GM10847 (cell line): ENCODE measurements around the gene NAPG.

Experiments used
- POLR2A ChIP-seq: IDR thresholded peaks from 2 replicates; pipeline ENCODE4 v1.6.1; 2011; ENCODE audit not compliant: insufficient read length; ENCODE audit errors: extremely low read depth

The NAPG gene

DNA sequence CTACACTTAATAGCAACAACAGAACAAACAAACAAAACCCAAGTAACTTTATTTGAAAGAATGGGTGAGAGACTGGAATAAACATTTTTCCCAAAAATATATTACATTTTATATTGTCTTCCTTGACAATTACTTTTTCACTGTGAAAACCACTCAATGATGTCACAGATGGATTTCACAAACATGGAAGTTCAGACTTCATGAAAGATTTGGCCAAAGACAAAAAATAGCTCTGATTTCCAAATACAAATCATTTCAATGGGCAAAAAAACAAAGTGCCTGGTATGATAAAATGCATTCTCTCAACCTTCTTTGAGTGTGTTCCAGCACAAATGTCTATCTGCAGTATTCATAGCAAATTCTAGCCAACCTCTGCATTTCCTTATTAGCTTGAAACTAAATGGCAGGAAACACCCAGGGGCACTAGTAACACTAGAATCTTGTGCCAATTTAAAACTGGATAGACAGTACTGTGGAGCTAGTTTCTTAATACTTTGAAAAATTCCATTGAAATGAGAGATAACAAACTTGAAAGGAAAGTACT, 28.5 kb upstream of the NAPG start:
- TF ChIP-seq POLR2A = no peak

GRCh38 chr18:10499230-10499629, 26.6 kb upstream of the NAPG start:
- no peak for TF ChIP-seq POLR2A

DNA sequence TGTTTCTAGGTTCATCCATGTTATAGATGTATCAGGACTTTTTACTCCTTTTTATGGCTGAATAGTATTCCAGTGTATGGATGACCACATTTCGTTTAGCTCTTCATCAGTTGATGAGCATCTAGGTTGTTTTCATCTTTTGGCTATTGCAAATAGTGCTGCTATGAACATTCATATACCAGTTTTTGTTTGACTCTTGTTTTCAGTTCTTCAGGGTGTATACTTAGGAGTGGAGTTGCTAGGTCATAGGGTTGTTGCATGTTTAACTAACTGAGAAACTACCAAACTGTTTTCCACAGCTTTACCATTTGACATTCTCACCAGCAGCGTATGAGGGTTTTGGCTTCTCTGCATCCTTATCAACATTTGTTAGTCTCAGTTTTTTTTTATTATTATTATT, 25.8 kb upstream of the NAPG start:
- no peak for TF ChIP-seq POLR2A

DNA sequence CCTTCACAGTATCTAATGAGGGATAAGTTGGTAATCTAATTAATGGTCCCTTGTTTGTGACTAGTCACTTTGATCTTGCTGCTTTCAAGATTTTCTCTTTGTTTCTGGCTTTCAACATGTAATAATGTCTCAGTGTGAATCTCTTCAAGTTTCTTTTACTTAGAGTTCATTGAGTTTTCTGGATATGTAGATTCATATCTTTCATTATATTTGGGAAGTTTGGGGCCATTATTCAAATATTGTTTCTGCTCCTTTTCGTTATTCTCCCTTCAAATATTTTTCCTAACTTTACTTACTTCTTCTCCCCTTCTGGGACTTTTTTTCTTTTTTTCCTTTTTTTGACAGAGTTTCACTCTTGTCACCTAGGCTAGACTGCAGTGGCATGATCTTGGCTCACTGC, 21.1 kb upstream of the NAPG start:
- TF ChIP-seq POLR2A = no peak

DNA sequence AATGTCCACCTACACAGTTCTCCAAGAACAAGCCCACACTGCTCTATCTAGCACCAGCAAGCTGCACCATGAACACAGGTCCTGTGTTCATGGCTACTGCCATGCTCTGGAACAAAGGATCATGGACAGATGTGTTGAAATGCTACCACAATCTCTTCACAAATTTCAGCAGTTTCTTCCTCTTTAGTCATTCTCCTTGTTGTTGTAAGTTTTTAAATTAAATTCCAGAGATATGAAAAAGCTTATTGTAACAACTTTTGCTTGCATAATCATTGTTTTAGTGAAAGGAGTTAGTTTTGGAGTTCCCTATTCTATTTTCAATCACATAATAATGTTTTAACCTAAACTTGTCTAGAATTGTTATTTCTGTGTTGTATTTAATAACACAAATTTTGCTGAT, 17.2 kb upstream of the NAPG start:
- TF ChIP-seq POLR2A = no peak

DNA sequence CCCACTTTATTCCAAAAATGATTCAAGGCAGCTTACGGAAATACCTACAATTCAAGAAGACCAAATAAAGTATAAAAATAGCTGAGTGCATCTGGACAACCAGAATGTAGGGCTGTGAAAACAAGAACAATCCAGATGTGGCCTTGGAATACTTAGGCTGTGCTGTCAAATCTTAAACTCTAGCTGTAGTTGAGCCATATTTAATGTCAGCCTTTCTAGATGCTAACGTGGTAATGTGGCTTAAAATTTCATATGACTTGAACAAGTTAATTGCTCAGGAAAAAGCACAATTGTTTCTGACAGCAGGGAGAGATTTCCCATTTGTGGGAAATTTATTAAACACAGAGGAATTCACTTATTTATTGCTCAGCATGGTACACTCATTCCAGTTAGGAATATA, 14.6 kb upstream of the NAPG start:
- no peak for TF ChIP-seq POLR2A

DNA sequence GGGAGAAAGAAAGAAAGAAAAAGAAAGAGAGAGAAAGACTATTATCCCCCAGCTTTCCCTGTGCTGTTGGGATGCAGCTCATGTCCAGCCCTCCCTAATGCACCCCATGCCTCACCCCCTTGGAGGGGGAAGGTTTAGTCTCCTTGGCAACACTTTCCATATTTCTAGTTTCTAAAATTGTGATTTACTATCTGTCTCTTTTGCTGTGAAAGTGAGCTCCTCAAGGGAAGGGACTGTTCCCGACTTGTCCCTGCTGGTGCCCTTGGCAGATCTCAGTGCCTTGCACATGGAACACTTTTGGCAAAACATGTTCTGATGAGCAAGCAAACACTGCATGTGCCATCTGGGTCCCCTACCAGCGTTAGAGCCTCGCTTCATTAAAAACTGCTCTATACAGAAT, 11.7 kb upstream of the NAPG start:
- no peak for TF ChIP-seq POLR2A

DNA sequence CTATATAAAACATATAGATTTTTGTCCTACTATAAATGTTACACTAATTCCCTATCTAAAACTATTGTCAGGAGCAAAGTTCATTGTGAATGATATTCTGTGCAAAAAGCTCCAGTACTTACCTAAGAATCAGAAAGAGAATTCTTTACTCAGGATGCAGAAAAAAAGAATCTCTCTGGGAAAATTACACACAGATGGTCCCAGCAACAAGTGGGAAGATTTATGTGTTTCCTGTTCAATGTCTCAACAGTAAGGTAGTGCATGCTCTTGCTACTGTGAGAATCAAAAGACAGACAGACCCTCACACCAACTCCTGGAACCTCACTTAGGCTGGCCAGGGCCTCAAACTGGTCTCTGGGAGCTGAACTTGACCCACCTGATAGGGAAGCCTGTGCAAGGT, 11.2 kb upstream of the NAPG start:
- TF ChIP-seq POLR2A = no peak

GRCh38 chr18:10515456-10515855, 10.4 kb upstream of the NAPG start:
- no peak for TF ChIP-seq POLR2A

DNA sequence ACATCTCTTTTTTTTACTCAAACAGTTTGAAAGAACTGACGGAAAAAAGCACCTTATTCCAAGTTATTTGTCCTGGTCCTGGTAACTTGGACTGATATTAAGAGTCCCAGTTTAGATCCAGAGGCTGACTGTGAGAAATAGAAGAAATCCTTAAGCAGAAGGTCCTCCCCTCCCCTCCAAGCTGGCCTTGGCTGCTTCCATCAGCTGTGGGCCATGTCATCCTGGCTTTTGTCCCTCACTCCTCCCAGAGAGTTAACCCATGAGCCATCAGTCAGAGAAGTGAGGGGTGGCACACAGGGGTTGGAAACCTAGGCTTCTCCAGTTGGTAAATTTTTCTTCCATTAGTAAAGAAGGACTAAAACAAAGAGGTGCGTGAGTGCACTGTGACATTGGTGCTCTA, 9.7 kb upstream of the NAPG start:
- TF ChIP-seq POLR2A = no peak

DNA sequence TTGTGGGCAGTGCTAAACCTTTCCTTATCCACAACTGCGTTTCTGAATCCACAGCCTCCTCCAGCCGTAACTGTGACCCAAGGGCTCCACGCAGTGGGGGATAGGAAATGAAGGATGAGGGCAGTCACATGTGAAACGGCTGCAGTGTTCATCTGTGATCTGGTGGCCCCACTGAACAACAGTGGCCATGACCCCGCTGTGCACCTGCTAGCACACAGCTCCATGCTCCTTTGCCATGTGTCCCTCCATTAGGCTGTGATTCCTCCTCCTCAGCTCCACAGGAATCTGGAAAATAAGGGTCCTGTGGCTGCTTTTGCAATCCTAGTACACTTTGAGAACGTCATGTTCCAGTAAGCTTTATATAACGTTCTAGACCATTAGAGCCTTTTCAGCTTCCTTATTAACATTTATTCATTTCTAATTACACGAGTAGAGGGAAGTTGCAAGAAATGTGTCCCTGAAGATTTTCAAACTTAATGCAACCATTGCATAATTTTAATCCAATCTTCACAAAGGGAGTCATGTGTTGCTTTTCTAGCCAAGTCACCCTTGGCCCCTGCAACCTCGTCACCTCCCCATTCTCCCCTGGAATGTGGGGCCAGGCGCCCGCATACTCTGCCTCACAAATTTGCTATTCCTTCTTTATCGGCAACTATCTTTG, 7.1 kb upstream of the NAPG start:
- no peak for TF ChIP-seq POLR2A

DNA sequence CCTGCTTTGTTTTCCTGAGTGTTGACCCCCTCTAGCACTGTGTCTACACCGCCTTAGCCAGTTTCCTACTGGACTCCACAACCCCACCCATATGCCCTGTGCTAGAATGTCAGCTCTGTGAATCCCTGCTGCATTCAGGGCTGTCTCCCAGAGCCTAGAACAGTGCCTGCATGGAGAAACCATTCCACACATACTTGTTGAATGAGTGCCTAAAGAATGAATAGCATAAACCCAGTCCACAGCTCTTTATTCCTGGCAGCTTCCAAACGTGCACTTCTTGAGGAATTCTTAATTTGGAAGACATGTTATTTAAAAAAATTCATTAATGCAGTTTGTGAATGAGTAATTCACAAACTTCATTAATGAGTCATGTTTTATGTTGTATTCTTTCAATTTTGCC, 6.5 kb upstream of the NAPG start:
- TF ChIP-seq POLR2A = no peak

DNA sequence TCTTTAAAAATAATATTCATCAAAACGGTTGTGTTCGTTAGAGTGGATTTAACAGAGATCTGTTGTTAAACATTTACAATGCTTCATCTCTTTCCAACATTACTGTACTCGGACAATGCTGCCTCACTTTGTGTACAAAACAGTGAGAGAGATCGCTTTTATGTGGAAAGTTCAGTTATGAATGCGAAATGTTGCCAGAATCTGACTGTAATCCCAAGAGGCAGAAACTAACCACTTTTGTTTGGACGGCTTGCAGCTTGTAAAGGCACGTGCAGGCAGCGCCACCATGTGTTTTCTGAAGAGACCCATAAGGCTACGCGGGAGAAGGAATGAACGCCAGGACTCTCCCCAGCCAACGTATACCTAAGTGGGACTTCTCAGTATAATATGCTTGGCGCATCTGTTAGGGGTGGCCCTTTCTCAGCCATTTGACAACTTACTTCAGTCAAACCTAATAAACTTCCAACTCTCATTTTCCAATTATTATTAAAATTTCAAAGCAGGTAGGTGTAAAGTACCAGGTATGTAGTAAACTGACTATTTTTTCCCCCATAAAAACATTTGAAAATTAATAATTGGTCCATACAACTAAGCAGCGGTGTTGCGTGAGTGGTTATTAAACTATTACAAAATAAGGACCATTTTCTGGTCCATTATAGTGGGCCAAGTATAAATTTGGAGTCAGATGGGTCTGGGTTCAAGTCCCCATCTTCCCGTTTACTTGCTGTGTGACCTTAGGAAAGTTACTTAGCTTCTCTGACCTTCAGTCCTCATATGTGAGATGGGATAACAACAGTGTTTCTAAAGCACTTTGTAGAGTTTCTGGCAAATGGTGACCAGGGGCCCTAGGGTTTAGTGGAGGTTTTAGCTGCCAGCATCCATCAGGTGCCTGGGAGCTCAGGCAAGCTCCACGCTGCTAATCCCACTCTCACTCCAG, 5.6 kb upstream of the NAPG start:
- TF ChIP-seq POLR2A = no peak

- no peak for TF ChIP-seq POLR2A
Observed at GRCh38 chr18:10521566-10521965, 4.3 kb upstream of the NAPG start.

- no peak for TF ChIP-seq POLR2A
Observed at GRCh38 chr18:10522574-10522973, 3.3 kb upstream of the NAPG start.

DNA sequence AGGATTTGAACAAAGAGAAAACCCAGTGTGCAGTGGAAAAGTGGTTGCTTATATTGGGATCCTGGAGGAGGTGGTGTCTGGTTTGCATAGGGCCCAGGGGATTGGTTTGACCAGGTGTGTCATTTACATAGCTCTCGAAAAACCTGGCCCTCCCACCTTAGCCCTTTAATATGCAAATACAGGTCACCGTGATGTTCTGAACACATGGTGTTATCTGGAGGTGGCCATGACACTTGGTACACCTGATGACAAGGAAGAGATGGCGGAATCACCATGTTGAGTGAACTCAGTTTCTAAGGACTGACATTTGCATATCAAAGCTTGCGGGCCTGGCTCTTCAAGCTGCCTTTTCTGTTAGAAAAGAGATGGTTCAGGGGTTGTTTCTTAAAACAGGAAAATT, 2.3 kb upstream of the NAPG start:
- TF ChIP-seq POLR2A = no peak

GRCh38 chr18:10524507-10525370, 1.1 kb upstream of the NAPG start:
- no peak for TF ChIP-seq POLR2A
